Stimulated activated CD4-positive, alpha-beta T cell treated with anti-CD3 and anti-CD28 coated beads, Interleukin-2, amount 100 ng/mL, for 48 hours (primary cell): Measurements from ENCODE around the gene ZYG11B.
"Not testable (repeated sequence)": the region's sequence is repeated elsewhere in the genome, so short reads cannot be mapped to it uniquely, and the experiment has no call there.

ENCODE experiments used
- DNase-seq, 2 donors: peaks; one replicate each; pipeline ENCODE4 v3.0.0-alpha.2; 2020

The ZYG11B gene

DNA sequence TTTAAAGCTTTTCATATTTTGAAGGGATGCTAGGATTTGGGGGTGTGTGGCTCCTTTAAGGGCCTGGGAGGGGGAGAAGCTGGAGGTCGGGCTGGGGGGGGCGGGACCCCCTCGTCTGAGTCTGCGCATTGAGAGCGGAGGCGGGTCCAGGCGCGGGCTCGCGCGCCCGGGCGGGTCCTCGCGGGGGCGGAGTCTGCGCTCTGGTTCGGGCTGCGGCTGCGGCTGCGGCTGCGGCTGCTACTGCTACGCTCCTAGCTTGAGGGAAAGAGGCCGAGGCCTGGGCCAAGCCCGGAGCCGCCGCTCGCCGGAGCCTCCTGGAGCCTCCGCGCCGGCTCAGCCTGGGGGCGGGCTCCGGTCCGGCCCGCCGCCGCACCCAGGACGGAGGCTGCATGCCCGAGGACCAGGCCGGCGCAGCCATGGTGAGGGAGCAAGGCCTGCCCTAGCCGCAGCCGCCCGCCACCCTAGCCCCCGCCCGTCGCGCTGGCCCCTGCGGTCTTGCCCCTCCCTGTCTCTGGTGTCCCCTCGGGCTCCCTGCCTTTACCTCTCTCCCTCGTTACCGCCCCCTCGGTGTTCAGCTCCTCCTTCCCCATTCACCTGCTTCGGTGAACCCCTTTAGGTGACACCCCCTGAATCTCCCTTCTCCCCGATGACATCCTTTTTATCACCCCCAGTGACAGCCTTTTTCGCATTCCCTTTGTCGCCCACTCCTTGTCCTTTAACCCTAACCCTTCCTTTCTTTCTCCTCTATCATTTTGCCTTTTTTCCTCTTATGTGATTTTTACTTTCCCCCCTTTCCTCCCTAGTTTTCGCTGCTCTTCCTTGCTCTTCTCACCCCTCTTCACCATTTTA, at the start of gene ZYG11B:
Gene ZYG11B, plus strand, starts transcription at position 189 of the 849 bp plus-strand sequence. Its CDS starts 201 bp downstream, at position 390.
- peak; percentile 91 to 92 for DNase-seq

DNA sequence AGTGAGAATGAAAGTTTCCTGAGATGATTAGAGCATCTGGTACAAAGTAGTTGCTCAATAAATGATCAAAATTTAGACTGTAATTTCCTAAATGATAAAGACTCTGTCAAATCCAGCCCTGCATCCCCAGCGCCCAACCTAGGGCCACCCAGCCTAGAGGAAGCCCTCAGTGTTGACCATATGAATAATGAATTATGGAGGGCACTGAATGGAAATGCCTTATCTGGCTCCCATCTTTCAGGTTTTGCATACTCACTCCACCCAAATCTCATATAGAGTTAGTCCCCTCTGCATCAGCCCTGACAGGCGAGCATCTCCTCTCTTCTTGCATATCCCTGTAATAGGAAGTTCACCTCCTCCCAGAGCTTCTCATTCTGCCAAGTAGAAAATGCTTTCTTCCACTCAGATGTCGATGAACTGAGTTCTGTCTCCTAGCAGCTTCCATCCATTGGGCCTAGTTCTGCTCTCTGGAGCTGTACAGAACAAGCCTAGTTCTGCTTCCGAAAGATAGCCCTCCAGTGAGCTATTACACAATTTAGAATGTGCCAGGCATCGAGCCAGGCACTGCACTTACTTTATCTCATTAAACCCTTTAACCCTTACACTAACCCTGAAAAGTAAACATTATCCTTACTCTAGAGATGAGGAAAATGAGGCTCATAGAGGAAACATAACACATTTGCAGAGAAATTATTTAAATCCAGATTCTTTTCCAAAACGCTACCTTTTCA, 49.0 kb upstream of the ZYG11B start:
- no peak for DNase-seq

DNA sequence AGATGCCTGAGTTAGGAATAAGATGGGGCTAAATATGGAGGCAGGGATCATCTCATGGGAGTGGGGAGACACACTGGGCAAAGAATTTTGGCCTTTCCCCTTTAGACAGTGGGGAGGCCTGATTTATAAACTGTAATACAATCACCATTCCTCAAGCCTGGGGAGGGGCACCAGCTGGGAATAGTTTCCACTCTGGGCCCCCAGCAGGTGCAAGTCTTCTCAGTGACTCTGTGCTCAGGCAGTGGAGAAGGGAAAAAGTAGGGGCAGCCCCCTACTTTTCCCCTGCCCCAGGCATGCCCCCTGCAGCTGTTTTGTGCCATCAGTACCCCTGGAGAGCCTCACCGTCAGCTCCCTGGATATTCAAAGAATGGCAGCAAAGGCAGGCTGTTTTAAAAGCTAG, 47.2 kb upstream of the ZYG11B start:
- DNase-seq = no peak

DNA sequence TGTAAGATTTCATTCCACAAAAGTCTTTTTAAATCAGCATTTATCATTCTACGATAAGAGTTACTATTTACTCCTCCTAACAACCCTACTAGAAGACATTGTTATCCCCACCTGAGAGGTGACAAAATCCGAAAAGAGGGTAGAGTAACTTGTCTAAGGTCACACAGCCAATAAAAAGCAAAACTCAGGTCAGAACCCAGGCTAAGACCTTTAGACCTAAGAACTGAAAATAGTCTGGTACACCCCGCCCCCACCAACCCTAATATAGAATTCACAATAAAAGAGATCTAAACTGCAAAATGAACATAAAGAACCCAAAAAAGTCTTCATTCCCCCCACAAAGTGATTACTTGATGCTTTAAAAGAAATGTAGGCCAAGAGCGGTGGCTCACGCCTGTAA, 46.8 kb upstream of the ZYG11B start:
- DNase-seq = no peak

DNA sequence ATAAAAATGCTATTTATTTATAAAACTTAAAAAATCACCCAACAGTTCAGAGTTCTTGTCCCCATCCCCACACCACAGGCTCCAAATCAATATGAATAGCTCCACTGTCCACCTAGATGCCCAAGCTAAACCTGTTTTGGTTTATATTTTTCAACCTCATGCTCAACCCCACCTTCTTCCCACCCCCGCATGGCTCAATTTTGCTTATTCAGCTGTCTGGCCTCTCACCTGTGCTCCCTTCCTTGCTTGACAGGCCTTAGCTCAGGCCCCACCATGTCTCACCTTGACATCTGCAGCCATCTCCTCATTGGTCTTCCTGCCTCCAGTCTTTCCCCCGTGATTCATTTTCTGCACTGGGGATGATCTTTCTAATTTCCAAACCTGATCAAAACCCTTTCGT, 45.9 kb upstream of the ZYG11B start:
- DNase-seq = no peak

DNA sequence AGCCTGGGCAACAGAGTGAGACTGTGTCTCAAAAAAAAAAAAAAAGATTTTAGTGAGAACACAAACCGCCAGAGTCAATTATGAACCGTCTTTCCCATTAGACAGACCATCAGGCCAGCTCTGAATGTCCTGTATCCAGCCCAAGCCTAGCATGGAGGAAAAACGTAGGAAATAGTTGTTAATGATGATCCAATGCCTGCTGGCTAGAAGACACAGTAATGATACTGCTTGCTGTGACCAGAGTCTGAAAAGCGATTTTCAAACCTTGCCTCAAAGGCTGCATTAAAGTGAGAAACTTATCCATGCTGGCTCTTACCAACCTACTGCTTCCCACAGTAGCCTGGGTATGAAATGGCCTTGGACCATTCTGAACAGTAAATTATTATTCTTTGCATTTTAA, 45.1 kb upstream of the ZYG11B start:
- DNase-seq = no peak

DNA sequence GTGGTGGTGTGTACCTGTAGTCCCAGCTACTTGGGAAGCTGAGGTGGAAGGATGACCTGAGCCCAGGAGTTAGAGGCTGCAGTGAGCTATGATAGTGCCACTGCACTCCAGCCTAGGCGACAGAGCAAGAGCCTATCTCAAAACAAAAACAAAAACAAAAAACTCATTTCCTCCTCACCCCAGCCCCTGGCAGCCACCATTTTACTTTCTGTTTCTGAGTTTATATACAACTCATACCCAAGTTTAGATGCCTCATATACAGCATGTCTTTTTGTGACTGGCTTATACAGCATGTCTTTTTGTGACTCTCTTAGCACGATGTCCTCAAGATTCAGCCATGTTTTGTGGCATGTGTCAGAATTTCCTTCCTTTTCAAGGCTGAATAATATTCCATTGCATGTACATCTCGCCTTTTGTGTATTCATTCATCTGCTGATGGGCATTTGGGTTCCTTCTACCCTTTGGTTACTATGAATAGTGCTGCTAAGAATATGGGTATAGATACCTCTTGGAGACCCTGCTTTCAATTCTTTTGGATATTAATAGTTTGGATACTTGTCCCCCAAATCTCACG, 42.8 kb upstream of the ZYG11B start:
- DNase-seq = no peak

DNA sequence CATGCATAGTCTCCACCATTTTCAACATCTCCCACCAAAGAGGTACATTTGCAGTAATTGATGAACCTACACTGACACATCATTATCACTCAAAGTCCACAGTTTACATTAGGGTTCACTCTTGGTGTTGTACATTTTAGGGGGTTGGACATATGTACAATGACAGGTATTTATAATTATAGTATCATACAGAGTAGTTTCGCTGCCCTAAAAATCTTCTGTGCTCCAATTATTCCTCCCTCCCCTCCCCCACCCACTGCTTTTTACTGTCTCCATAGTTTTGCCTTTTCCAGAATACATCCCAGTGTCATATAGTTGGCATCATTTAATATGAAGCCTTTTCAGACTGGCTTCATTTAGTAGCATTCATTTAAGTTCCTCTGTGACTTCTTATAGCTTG, 41.7 kb upstream of the ZYG11B start:
- DNase-seq = no peak

DNA sequence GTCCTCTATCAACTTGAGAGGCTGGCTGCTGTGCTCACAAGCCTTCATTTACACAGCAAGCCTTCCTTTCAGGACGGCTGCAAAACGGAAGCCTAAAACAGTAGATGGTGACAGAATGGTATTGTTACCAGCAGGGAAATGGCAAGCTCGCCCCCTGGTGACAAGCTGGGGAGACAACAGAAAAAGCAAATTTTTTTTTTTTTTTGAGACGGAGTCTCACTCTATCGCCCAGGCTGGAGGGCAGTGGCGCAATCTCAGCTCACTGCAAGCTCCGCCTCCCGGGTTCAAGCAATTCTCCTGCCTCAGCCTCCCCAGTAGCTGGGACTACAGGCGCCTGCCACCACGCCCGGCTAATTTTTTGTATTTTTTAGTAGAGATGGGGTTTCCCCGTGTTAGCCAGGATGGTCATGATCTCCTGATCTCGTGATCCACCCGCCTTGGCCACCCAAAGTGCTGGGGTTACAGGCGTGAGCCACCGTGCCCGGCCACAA, 39.9 kb upstream of the ZYG11B start:
- peak; percentile 63 to 72 for DNase-seq

DNA sequence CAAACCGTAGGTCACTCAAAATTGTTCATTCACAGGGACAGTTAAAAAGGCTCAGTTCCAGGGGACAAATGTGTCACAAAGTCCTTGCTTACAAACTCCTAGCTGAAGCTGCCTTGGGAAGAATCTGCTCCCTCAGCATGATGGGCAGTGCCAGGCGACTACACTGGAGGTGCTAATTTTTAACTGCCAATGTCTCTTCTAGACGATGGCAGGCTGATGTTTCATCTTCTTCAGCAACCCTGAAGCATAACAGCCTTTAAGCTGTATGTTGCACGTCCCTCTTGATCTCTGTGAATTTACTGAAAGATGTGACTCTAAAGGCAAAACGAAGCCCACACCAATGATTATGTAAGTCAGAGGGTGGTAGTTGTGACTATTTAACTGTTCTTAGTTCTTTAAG, 39.4 kb upstream of the ZYG11B start:
- DNase-seq = no peak

DNA sequence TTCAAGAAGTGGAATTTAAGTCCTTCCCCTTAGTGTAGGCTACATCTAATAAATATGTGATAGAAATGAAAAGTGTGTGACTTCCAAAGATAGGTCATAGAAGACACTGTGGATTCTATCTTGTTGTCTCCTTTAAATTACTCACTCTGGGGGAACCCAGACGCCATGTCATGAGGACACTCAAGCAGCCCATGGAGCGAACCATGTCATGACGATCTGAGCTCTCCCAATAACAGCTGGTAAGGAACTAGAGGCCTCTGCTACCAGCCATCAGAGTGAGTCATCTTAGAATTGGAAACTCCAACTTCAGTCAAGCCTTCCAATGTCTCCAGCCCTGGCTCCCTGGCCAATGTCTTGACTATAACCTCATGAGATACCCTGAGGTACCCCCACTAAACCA, 34.4 kb upstream of the ZYG11B start:
- DNase-seq = no peak

DNA sequence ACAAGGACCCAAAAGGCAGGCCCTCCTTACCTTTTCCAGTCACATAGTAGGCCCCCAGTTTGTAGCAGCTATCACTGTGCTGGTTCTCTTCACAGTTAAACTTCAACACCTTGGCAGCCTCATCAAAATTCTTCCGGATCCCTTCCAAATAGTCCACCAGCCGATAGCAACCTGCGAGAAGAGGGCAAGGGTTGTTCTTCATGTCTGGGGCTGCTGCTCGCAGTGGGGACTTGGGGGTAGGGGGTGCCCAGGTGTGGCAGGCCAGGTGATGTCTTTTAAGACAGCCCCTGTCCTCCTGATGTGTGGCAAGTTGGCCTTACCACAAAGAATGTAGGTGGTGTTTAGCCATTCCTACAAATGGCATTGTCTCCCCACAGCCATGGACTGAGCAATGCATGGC, 33.6 kb upstream of the ZYG11B start:
- DNase-seq = no peak

DNA sequence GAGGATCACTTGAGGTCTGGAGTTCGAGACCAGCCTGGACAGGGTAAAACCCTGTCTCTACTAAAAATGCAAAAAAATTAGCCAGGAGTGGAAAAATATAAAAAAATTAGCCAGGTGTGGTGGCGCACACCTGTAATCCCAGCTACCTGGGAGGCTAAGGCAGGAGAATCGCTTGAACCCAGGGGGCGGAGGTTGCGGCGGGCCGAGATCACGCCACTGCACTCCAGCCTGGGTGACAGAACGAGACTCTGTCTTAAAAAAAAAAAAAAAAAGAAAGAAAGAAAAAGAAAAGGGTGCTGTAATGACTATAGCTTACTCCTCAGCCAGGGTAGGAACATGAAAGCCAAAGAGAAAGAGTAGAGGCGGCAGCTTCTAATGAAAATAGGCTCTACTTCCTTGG, 32.9 kb upstream of the ZYG11B start:
- DNase-seq = not testable (repeated sequence)

DNA sequence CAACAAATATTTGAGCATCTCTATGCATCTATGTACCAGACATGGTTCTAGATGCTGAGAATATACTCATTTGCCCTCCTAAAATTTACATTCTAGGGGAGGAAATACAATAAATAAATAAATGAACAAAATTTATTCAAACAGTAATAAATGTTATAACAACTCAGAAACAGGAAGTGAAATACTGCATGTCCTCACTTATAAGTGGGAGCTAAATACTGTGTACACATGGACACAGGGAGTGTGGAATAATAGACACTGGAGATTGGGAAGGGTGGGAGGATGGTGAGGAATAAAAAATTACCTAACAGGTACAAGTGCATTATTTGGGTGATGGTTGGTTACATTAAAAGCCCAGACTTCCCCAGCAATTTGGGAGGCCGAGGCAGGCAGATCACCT, 32.4 kb upstream of the ZYG11B start:
- no peak for DNase-seq

DNA sequence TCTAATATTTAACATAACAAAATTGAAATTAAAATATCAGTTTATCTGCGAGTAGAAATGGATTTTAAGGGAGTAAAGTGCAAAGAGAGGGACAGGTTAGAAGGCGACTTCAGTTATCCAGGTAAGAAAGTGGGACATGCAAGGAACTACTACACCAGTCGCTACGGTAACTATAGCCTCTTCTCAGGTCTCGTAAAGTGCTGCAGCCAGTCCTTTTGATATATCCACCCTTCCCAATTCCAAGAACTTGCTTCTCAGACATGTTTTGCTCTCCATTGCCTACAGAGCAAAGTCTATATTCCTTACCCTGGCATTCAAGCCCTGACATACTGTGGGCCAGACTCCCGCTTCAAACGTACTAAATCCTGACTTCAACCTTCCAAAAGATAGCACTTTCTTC, 30.6 kb upstream of the ZYG11B start:
- DNase-seq = no peak

DNA sequence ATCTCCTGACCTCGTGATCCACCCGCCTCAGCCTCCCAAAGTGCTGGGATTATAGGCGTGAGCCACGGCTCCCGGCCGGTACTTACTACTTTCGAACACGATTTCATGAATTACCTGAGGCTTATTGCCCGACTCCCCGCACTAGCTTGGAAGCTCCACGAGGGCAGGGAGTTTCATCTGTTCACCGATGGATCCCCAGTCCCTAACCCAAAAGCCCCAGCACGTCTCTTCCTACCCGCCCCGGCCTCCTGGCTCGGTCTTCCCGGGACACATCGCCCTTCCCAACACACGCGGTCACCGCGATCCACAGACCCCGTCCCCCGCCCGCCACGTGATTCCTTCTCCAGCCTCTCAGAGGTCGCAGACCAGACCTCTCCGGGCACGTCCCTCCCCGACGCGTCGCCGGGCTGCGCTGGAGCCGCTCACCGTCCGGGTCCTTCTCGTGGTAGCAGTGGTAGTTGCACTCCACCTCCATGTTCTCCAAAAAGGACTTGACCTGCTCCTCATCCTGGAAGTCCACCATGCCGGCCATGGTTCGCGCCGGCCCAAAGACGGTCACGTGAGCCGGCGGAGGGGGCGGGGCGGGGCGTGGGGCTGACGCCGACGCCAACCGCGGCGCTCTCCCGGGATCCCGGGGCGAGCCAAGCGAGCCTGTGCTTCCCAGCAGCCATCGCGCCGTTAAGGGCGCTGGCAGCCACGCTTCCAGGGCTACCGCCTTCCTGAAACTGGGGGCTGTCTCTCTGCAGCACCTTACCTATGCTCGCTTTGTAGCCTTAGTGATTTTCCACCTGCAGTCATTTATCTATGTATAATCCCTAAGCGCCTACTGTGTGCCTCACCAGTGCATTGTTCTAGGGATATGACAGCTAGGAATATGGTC, 28.2 kb upstream of the ZYG11B start, which contains the start of gene COA7:
Gene COA7, minus strand, starts transcription at position 553 of the 880 bp plus-strand sequence. Its CDS starts 21 bp downstream, at position 532.
- peak; percentile 64 to 68 for DNase-seq

DNA sequence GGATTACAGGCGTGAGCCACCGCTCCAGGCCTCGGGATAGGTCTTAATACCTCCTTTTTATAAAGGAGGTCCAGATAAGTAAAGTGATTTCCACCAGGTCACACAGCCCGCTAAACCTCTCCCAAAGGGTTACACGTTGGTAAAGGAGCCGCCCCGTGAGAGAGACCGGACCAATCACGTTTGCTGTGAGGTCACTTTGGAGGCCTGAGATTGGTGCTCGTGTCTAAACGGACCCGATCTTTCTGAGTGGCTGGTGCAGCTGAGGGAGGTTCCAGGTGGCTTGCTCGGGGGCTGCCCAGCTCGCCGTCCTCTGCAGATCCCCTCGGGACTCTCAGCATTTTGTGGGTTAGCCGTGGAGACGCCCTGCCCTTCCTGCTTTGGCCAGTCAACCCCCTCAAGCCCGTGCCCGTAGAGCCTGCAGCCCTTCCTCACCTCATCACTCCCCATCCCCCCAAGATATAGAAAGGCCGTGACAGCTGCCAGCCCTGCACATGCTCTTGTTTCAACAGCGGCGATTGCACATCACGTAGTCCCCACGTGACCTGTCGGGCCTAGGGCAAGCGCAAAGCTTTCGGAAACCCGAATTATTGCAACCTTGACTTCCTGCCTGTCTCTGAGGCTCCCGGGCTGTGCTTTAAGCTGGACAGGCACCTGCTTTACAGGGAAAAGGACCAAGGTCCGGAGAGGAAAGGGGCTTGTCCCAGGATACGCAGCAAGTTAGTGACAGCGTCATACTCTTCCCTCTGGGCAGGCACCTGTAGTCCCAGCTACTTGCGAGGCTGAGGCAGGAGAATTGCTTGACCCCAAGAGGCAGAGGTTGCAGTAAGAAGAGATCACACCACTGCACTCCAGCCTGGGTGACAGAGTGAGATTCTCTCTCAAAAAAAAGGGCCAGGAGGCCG, 23.1 kb upstream of the ZYG11B start:
- DNase-seq = peak; percentile 66 to 73

DNA sequence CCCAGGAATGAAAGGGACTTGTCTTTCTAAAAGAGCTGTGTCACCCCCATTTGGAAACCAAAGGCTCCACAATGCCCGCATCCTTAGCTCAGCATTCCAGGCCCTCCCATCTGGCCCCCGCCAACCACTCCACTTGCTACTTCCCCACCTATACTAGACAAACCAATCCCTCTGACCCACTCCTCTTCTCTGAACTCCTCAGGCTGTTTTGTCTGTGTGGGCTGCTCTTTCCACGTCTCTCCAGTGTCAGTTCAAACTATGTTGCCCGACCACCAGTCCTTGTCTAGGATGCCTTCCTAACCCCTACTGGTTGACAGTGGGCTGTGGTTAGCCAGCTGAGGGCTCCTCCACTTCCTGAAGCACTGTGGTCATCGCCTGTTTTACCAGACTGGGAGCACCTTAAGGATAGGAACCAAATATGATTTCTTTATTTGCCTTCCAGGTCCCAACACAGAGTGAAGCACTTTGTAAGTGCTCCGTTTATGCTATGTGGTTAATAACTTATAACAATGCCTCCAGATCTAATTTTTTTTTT, 20.1 kb upstream of the ZYG11B start:
- DNase-seq = no peak

DNA sequence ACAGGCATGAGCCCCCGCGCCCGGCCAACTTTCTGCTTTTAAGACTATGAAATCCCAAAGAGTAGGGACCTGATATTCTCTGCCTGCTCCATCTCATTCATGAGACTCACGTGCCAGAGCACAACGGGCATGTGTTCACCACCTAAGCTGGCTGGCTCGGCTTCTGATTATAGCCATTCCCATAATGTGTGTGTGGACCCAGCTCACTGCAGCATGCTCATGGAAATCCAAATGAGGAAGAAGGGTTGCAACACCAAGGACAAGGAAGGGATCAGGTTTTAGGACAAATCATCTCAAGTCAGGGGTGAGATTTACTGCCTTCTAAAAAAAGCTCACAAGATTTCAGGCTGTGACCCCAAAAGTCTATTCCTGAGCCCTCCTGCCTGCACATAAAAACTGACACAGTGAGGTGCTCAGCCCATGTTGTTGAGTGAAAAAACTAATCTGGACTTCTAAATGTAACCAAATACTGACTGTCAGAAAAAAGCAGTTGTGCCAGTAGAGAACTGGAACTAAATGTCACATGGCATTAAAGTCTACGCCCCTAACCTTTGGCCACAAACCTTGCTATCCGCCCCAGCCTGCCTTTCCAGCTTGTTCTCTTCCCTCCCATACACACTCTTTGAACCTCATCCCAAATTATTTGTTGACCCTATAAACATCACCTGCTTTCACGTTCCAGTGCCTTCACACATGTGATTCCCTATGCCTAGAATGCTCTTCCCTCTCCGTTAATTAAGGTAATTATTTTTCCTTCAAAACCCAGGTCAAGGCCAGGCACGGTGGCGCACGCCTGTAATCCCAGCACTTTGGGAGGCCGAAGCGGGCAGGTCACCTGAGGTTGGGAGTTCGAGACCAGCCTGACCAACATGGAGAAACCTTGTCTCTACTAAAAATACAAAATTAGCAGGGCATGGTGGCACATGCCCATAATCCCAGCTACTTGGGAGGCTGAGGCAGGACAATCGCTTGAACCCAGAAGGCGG, 19.0 kb upstream of the ZYG11B start:
- no peak for DNase-seq
